IPS-18a (cell line): ENCODE measurements around the gene TBC1D1.

Experiments
- H3K27ac ChIP-seq: one replicate; pipeline ENCODE4 v1.5.1; 2013; ENCODE audit warnings: low read length
- H3K27me3 ChIP-seq: one replicate; pipeline ENCODE4 v1.6.1; 2013; ENCODE audit warnings: mild to moderate bottlenecking, low read length; ENCODE audit not compliant: control insufficient read depth, insufficient read depth
- H3K36me3 ChIP-seq: one replicate; pipeline ENCODE4 v1.6.1; 2013; ENCODE audit warnings: low read depth, low read length; ENCODE audit not compliant: control insufficient read depth
- H3K4me1 ChIP-seq: one replicate; pipeline ENCODE4 v1.6.1; 2013; ENCODE audit warnings: low read depth, low read length; ENCODE audit not compliant: control insufficient read depth
- H3K4me3 ChIP-seq: one replicate; pipeline ENCODE4 v1.5.1; 2013; ENCODE audit warnings: low read length
- H3K9ac ChIP-seq: one replicate; pipeline ENCODE4 v1.6.1; 2013; ENCODE audit warnings: mild to moderate bottlenecking, low read length, moderate library complexity
- H3K9me3 ChIP-seq: one replicate; pipeline ENCODE4 v1.6.1; 2013; ENCODE audit warnings: low read depth, low read length; ENCODE audit not compliant: control insufficient read depth

Gene TBC1D1

GRCh38 chr4:38069271-38069760 is 178.4 kb downstream of the TBC1D1 start:
- Histone ChIP-seq H3K27ac (no peak overlapping the region), H3K4me3 (no peak overlapping the region)

GRCh38 chr4:38071801-38072431 is 181.0 kb downstream of the TBC1D1 start:
- no peaks in the 10 kb centered on the region for H3K36me3 ChIP-seq
- peaks cover 3% of the 10 kb centered on the region for H3K4me1 ChIP-seq
- no peak overlapping the region for H3K27ac ChIP-seq

More at GRCh38 chr4:38069271-38069760, 178.4 kb downstream of the TBC1D1 start:
- no peaks in the 10 kb centered on the region for H3K36me3 ChIP-seq
- no peak overlapping the region for H3K9ac ChIP-seq
- no peaks in the 10 kb centered on the region for H3K27me3 ChIP-seq
- H3K9me3 ChIP-seq: no peaks in the 10 kb centered on the region
- H3K4me1 ChIP-seq: peaks cover 3% of the 10 kb centered on the region

GRCh38 chr4:38072578-38072977 is 181.7 kb downstream of the TBC1D1 start:
- Histone ChIP-seq H3K36me3 (no peaks in the 10 kb centered on the region), H3K4me3 (no peak overlapping the region), H3K9me3 (no peaks in the 10 kb centered on the region), H3K4me1 (peaks cover 3% of the 10 kb centered on the region), H3K27ac (no peak overlapping the region), H3K27me3 (no peaks in the 10 kb centered on the region), H3K9ac (no peak overlapping the region)

More at GRCh38 chr4:38071801-38072431, 181.0 kb downstream of the TBC1D1 start:
- H3K4me3 ChIP-seq: no peak overlapping the region
- H3K9ac ChIP-seq: no peak overlapping the region
- H3K27me3 ChIP-seq: no peaks in the 10 kb centered on the region
- H3K9me3 ChIP-seq: no peaks in the 10 kb centered on the region

- no peak overlapping the region for H3K27ac ChIP-seq
Measured at GRCh38 chr4:38073596-38074234, 182.8 kb downstream of the TBC1D1 start.

GRCh38 chr4:38075370-38076152 is 184.7 kb downstream of the TBC1D1 start:
- no peaks in the 10 kb centered on the region for H3K9me3 ChIP-seq
- H3K4me1 ChIP-seq: peaks cover 3% of the 10 kb centered on the region
- no peaks in the 10 kb centered on the region for H3K27me3 ChIP-seq
- no peak overlapping the region for H3K4me3 ChIP-seq
- H3K27ac ChIP-seq: no peak overlapping the region
- H3K36me3 ChIP-seq: no peaks in the 10 kb centered on the region
- H3K9ac ChIP-seq: no peak overlapping the region

More at GRCh38 chr4:38073596-38074234, 182.8 kb downstream of the TBC1D1 start:
- Histone ChIP-seq H3K4me1 (peaks cover 3% of the 10 kb centered on the region), H3K27me3 (no peaks in the 10 kb centered on the region), H3K4me3 (no peak overlapping the region), H3K9me3 (no peaks in the 10 kb centered on the region), H3K9ac (no peak overlapping the region), H3K36me3 (no peaks in the 10 kb centered on the region)

- Histone ChIP-seq H3K9ac (no peak overlapping the region), H3K27ac (no peak overlapping the region), H3K4me3 (no peak overlapping the region), H3K4me1 (no peaks in the 10 kb centered on the region), H3K36me3 (no peaks in the 10 kb centered on the region), H3K9me3 (no peaks in the 10 kb centered on the region), H3K27me3 (no peaks in the 10 kb centered on the region)
Measured at GRCh38 chr4:38076153-38076669, 185.3 kb downstream of the TBC1D1 start.

- Histone ChIP-seq H3K9ac (no peak overlapping the region), H3K9me3 (no peaks in the 10 kb centered on the region), H3K27me3 (no peaks in the 10 kb centered on the region), H3K4me3 (no peak overlapping the region), H3K36me3 (no peaks in the 10 kb centered on the region), H3K27ac (no peak overlapping the region), H3K4me1 (no peaks in the 10 kb centered on the region)
Measured at GRCh38 chr4:38077791-38078489, 187.1 kb downstream of the TBC1D1 start.

GRCh38 chr4:38078590-38079421 is 187.9 kb downstream of the TBC1D1 start:
- Histone ChIP-seq H3K36me3 (no peaks in the 10 kb centered on the region), H3K27me3 (no peaks in the 10 kb centered on the region), H3K9me3 (no peaks in the 10 kb centered on the region), H3K4me1 (no peaks in the 10 kb centered on the region), H3K27ac (no peak overlapping the region), H3K4me3 (no peak overlapping the region), H3K9ac (no peak overlapping the region)

- Histone ChIP-seq H3K9me3 (no peaks in the 10 kb centered on the region), H3K9ac (no peak overlapping the region), H3K27me3 (no peaks in the 10 kb centered on the region), H3K4me3 (no peak overlapping the region), H3K36me3 (no peaks in the 10 kb centered on the region), H3K27ac (no peak overlapping the region), H3K4me1 (peaks cover 3% of the 10 kb centered on the region)
Measured at GRCh38 chr4:38080061-38080974, 189.4 kb downstream of the TBC1D1 start.

- H3K9ac ChIP-seq: no peak overlapping the region
- no peaks in the 10 kb centered on the region for H3K27me3 ChIP-seq
- H3K27ac ChIP-seq: no peak overlapping the region
- H3K4me1 ChIP-seq: peaks cover 20% of the 10 kb centered on the region
- no peaks in the 10 kb centered on the region for H3K9me3 ChIP-seq
- H3K36me3 ChIP-seq: no peaks in the 10 kb centered on the region
- no peak overlapping the region for H3K4me3 ChIP-seq
Measured at GRCh38 chr4:38082021-38082420, 191.1 kb downstream of the TBC1D1 start.
